Suprapubic skin (tissue), 4 donors: Measurements from ENCODE around the gene SCTR. TPM values are rescaled to one million over a fixed set of nuclear protein-coding genes. Genes with fewer than 3 reads are reported as not detected.

Source experiments
- DNase-seq, 2 donors: peaks; one replicate each; pipeline ENCODE4 v3.0.0-alpha.2; 2019; ENCODE audit warnings: low spot score in 2 of 2
- H3K27ac ChIP-seq: fragments of 200-600 bp; sonication (generic); one replicate; pipeline ENCODE4 v1.5.1; 2019
- H3K27me3 ChIP-seq: fragments of 200-600 bp; sonication (generic); one replicate; pipeline ENCODE4 v1.5.1; 2019
- H3K36me3 ChIP-seq: fragments of 200-600 bp; sonication (generic); one replicate; pipeline ENCODE4 v1.5.1; 2019
- H3K4me1 ChIP-seq: fragments of 200-600 bp; sonication (generic); one replicate; pipeline ENCODE4 v1.5.1; 2019
- H3K4me3 ChIP-seq: fragments of 200-600 bp; sonication (generic); one replicate; pipeline ENCODE4 v1.5.1; 2019; ENCODE audit warnings: mild to moderate bottlenecking
- H3K9me3 ChIP-seq: fragments of 200-600 bp; sonication (generic); one replicate; pipeline ENCODE4 v1.5.1; 2019
- EP300 ChIP-seq: sonication (generic); formaldehyde crosslinking; IDR thresholded peaks from one replicate; pipeline ENCODE4 v1.6.1; 2017; ENCODE audit warnings: antibody characterized with exemption
- POLR2A ChIP-seq, 2 donors: fragments of 450-650 bp; IDR thresholded peaks; one replicate each; pipeline ENCODE4 v1.6.1; 2017; ENCODE audit warnings: antibody characterized with exemption in 2 of 2, mild to moderate bottlenecking in 2 of 2, moderate library complexity in 2 of 2
- POLR2AphosphoS5 ChIP-seq, 3 donors: sonication (generic); formaldehyde crosslinking; IDR thresholded peaks; one replicate each; pipeline ENCODE4 v1.6.1; 2017; ENCODE audit warnings: antibody characterized with exemption in 3 of 3
- WGBS: methylation state at CpG from one replicate; pipeline ENCODE4 v1.1.5; 2018; 5-methylcytosine and 5-hydroxymethylcytosine counted together
- total RNA-seq, 4 donors: library from RNA; depleted of rRNA; stranded (reverse); fragments of >200 nt; gene quantifications; one replicate each; pipeline ENCODE4 v1.1.0, GENCODE V29; 2016
- TF ChIP-seq, protein P1 (sequence below), 2 donors: fragments of 200-600 bp in 1 of 2; fragments of 450-650 bp in 1 of 2; sonication (generic) in 1 of 2; IDR thresholded peaks; one replicate each; pipeline ENCODE4 v1.5.1; 2016 to 2019; ENCODE audit warnings: antibody characterized with exemption in 2 of 2, mild to moderate bottlenecking in 1 of 2, moderate library complexity in 1 of 2

The SCTR gene
- total RNA-seq, 4 donors from 2014 or later: not detected

GRCh38 chr2:119436993-119437772, 87.1 kb downstream of the SCTR start:
- H3K4me3 ChIP-seq: no peak overlapping the region
- WGBS: 97% methylated on average over 17 of the region's 22 CpGs
- H3K4me1 ChIP-seq: peaks cover 8% of the 10 kb centered on the region
- H3K27ac ChIP-seq: no peak overlapping the region
- H3K9me3 ChIP-seq: no peaks in the 10 kb centered on the region
- TF ChIP-seq, protein P1, sequence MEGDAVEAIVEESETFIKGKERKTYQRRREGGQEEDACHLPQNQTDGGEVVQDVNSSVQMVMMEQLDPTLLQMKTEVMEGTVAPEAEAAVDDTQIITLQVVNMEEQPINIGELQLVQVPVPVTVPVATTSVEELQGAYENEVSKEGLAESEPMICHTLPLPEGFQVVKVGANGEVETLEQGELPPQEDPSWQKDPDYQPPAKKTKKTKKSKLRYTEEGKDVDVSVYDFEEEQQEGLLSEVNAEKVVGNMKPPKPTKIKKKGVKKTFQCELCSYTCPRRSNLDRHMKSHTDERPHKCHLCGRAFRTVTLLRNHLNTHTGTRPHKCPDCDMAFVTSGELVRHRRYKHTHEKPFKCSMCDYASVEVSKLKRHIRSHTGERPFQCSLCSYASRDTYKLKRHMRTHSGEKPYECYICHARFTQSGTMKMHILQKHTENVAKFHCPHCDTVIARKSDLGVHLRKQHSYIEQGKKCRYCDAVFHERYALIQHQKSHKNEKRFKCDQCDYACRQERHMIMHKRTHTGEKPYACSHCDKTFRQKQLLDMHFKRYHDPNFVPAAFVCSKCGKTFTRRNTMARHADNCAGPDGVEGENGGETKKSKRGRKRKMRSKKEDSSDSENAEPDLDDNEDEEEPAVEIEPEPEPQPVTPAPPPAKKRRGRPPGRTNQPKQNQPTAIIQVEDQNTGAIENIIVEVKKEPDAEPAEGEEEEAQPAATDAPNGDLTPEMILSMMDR (IDR thresholded peaks at IDR 0.05): no peak
- TF ChIP-seq POLR2AphosphoS5 (IDR thresholded peaks at IDR 0.05): no peak
- H3K36me3 ChIP-seq: no peaks in the 10 kb centered on the region
- no peaks in the 10 kb centered on the region for H3K27me3 ChIP-seq
- no peak for DNase-seq

DNA sequence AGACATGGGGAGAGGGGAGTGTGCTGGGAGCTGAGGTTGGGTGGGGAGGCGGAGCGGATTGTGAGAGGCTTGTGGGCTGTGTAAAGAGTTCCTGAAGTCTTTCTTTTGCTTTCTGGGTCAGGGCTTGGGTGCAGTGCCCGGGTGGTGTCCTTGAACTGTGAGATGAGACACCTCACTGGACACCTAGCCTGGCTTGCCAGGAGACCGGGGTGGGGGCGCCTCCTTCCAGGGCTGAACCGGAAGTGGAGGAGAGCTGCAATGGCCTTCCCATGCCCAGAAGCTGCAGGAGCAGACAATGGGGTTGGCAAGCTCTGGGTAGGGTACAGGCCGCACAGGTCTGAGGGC, 88.4 kb downstream of the SCTR start:
- Histone ChIP-seq H3K4me1 (peaks cover 21% of the 10 kb centered on the region), H3K36me3 (no peaks in the 10 kb centered on the region), H3K27me3 (no peaks in the 10 kb centered on the region), H3K4me3 (no peak overlapping the region), H3K9me3 (no peaks in the 10 kb centered on the region), H3K27ac (no peak overlapping the region)
- no peak for DNase-seq
- 81% methylated on average over 7 of the region's 7 CpGs for WGBS
- TF ChIP-seq EP300: no peak
- no peak for TF ChIP-seq POLR2A (IDR thresholded peaks at IDR 0.05)
- TF ChIP-seq POLR2AphosphoS5 (IDR thresholded peaks at IDR 0.05): no peak
- TF ChIP-seq, protein P1 (IDR thresholded peaks at IDR 0.05): no peak

DNA sequence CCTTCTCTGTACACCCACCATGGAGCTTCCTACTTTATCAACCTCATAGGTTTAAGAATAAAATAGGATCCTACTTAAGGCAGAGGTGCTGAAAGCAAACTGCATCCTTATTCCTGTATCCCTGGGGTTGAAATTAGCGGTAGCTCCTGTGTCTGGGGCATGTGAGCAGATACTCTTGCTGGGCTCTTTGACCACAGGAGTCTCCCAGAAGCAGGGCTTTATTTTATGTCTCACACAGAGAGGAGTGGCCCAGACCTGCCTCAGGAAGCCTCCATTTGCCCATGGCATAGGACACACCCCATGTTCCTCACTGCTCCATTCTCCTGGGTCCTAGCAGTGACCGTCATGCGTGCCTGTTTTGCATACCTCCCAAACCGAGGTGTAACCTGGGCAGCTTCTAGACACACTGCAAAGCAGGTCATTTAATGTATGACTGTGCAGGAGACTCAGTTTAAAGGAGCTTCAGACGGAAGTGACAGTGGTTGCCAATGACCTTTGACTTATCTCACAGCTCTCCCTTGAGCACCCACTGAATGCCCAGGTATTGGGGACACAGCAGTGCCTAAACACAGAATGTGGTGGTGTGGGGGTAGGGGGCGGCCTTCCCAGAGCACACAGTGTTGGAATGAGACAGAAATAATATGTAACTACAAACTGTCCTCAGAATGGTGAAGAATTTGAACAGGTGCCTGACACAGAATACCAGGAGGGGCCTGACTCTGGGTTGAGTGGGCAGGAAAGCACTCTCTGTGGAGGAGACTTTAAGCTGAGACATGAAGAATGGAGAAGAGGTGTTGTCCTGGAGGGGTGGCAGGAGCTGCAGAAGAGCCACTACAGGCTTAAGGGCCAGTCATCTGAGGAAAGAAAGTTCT, 89.0 kb downstream of the SCTR start:
- no peak for TF ChIP-seq POLR2AphosphoS5 (IDR thresholded peaks at IDR 0.05)
- TF ChIP-seq, protein P1 (IDR thresholded peaks at IDR 0.05): no peak
- no peak for TF ChIP-seq EP300
- no peak for TF ChIP-seq POLR2A (IDR thresholded peaks at IDR 0.05)
- no peak overlapping the region for H3K27ac ChIP-seq

DNA sequence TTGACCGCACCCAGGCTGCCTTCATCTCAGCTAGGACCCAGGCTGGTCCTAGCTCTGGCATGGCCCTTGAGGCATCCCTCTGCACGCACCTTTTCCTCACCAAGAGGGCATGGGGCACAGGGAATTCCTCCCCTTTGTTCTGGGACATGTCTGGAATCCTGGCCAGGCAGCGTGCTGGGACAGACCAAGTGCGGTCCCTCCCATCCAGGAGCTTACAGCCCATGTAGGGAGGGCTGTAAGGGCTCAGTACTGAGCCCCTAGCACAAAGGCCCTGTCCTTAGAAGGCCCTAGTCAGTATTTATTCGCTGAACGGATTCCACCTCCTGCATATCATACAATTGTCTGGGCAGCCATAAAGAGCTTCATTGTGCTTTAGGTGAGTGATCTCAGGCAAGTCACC, 89.6 kb downstream of the SCTR start:
- TF ChIP-seq, protein P1 (IDR thresholded peaks at IDR 0.05): no peak
- TF ChIP-seq POLR2AphosphoS5 (IDR thresholded peaks at IDR 0.05) (no peak), EP300 (no peak), POLR2A (IDR thresholded peaks at IDR 0.05) (no peak)
- no peak for DNase-seq
- peaks cover 33% of the 10 kb centered on the region for H3K4me1 ChIP-seq
- H3K9me3 ChIP-seq: no peaks in the 10 kb centered on the region
- no peaks in the 10 kb centered on the region for H3K36me3 ChIP-seq
- no peak overlapping the region for H3K27ac ChIP-seq
- H3K4me3 ChIP-seq: no peak overlapping the region
- 75% methylated on average over 2 of the region's 6 CpGs for WGBS
- H3K27me3 ChIP-seq: no peaks in the 10 kb centered on the region

More for the DNA sequence above, 89.0 kb downstream of the SCTR start:
- Histone ChIP-seq H3K36me3 (no peaks in the 10 kb centered on the region), H3K27me3 (no peaks in the 10 kb centered on the region), H3K9me3 (no peaks in the 10 kb centered on the region), H3K4me3 (no peak overlapping the region), H3K4me1 (peaks cover 27% of the 10 kb centered on the region)
- WGBS: 72% methylated on average over 6 of the region's 6 CpGs
- DNase-seq: no peak
